ENCODE measurements around the gene ANKRD60.

The ANKRD60 gene

GRCh38 chr20:58188527-58188926, 39.9 kb downstream of the ANKRD60 start:
- no peak for DNase-seq

GRCh38 chr20:58184984-58185383, 43.5 kb downstream of the ANKRD60 start:
- DNase-seq: no peak

- DNase-seq: no peak
Measured at GRCh38 chr20:58184063-58184462, 44.4 kb downstream of the ANKRD60 start.

- DNase-seq: no peak
Measured at GRCh38 chr20:58182521-58183140, 45.8 kb downstream of the ANKRD60 start.

GRCh38 chr20:58179432-58180099, 48.9 kb downstream of the ANKRD60 start:
- DNase-seq: no peak

- DNase-seq: no peak
Measured at GRCh38 chr20:58179083-58179431, 49.4 kb downstream of the ANKRD60 start.

GRCh38 chr20:58177799-58178198, 50.7 kb downstream of the ANKRD60 start:
- no peak for DNase-seq

- no peak for DNase-seq
Measured at GRCh38 chr20:58175836-58176235, 52.6 kb downstream of the ANKRD60 start.

- no peak for DNase-seq
Measured at GRCh38 chr20:58175425-58175824, 53.0 kb downstream of the ANKRD60 start.

GRCh38 chr20:58174708-58175280, 53.7 kb downstream of the ANKRD60 start:
- no peak for DNase-seq

- no peak for DNase-seq
Measured at GRCh38 chr20:58173930-58174707, 54.3 kb downstream of the ANKRD60 start.

GRCh38 chr20:58173091-58173490, 55.4 kb downstream of the ANKRD60 start:
- DNase-seq: no peak

- no peak for DNase-seq
Measured at GRCh38 chr20:58171796-58172425, 56.5 kb downstream of the ANKRD60 start.

- DNase-seq: no peak
Measured at GRCh38 chr20:58169450-58169849, 59.0 kb downstream of the ANKRD60 start.

- no peak for DNase-seq
Measured at GRCh38 chr20:58168843-58169242, 59.6 kb downstream of the ANKRD60 start.

- no peak for DNase-seq
Measured at GRCh38 chr20:58167759-58168158, 60.7 kb downstream of the ANKRD60 start.

Data from SIG-M5 (cell line).